ENCODE measurements around the gene FASTK. TPM values are rescaled to one million over a fixed set of nuclear protein-coding genes. Genes with fewer than 3 reads are reported as not detected.

Gene FASTK
- total RNA-seq, 1 donor from 2014 or later: 22.4 TPM

GRCh38 chr7:151125846-151126481, 45.4 kb upstream of the FASTK start:
- Mint-ChIP-seq H3K27ac (no peak overlapping the region), H3K4me3 (peak overlapping the region; percentile 82), H3K4me1 (peaks cover 27% of the 10 kb centered on the region), H3K36me3 (peaks cover 20% of the 10 kb centered on the region), H3K9me3 (no peaks in the 10 kb centered on the region), H3K27me3 (ENCODE audit: insufficient read depth, low read depth) (peaks cover 15% of the 10 kb centered on the region)
- no peak for TF ChIP-seq CTCF (IDR thresholded peaks at IDR 0.05)
- peak; percentile 11 for TF ChIP-seq EZH2phosphoT487 (IDR thresholded peaks at IDR 0.05)
- Histone ChIP-seq H3K79me2 (ENCODE audit: low read depth) (no peaks in the 10 kb centered on the region), H3K9me3 (ENCODE audit: low read depth) (no peaks in the 10 kb centered on the region), H3K27me3 (no peaks in the 10 kb centered on the region), H2AFZ (replicated peaks) (no peak overlapping the region), H3K4me2 (peak overlapping the region; percentile 90), H3K9ac (no peak overlapping the region), H3F3A (ENCODE audit: low read depth) (peaks cover 41% of the 10 kb centered on the region), H3K4me1 (peaks cover 8% of the 10 kb centered on the region), H3K27ac (no peak overlapping the region), H3K4me3 (peak overlapping the region; percentile 54), H4K20me1 (ENCODE audit: low read depth) (peaks cover 59% of the 10 kb centered on the region), H3K36me3 (no peaks in the 10 kb centered on the region)
- DNase-seq (ENCODE audit: low spot score): peak; percentile 80

- Histone ChIP-seq H3F3A (ENCODE audit: low read depth) (peaks cover 41% of the 10 kb centered on the region), H3K27me3 (no peaks in the 10 kb centered on the region), H3K79me2 (ENCODE audit: low read depth) (no peaks in the 10 kb centered on the region), H3K9ac (no peak overlapping the region), H3K27ac (no peak overlapping the region), H3K9me3 (ENCODE audit: low read depth) (no peaks in the 10 kb centered on the region), H3K36me3 (no peaks in the 10 kb centered on the region), H3K4me3 (peak overlapping the region; percentile 54), H3K4me2 (peak overlapping the region; percentile 90), H2AFZ (replicated peaks) (no peak overlapping the region), H4K20me1 (ENCODE audit: low read depth) (peaks cover 64% of the 10 kb centered on the region), H3K4me1 (peaks cover 8% of the 10 kb centered on the region)
- peak overlapping the region; percentile 82 for H3K4me3 Mint-ChIP-seq
- H3K9me3 Mint-ChIP-seq: no peaks in the 10 kb centered on the region
- H3K27me3 Mint-ChIP-seq (ENCODE audit: insufficient read depth, low read depth): peaks cover 15% of the 10 kb centered on the region
- peaks cover 24% of the 10 kb centered on the region for H3K36me3 Mint-ChIP-seq
- peak; percentile 93 for DNase-seq (ENCODE audit: low spot score)
- no peak for TF ChIP-seq EZH2phosphoT487 (IDR thresholded peaks at IDR 0.05)
- TF ChIP-seq CTCF (IDR thresholded peaks at IDR 0.05): peak; percentile 45
- TF ChIP-seq EZH2 (IDR thresholded peaks at IDR 0.05): no peak
- H3K27ac Mint-ChIP-seq: no peak overlapping the region
- peaks cover 27% of the 10 kb centered on the region for H3K4me1 Mint-ChIP-seq
Observed at GRCh38 chr7:151125470-151125845, 44.8 kb upstream of the FASTK start.

- H3K36me3 Mint-ChIP-seq: peaks cover 26% of the 10 kb centered on the region
- H3K4me2 ChIP-seq: peak overlapping the region; percentile 90
- H3K4me3 ChIP-seq: peak overlapping the region; percentile 54
- peaks cover 27% of the 10 kb centered on the region for H3K4me1 Mint-ChIP-seq
- peaks cover 8% of the 10 kb centered on the region for H3K4me1 ChIP-seq
- TF ChIP-seq CTCF (IDR thresholded peaks at IDR 0.05) (no peak), EZH2phosphoT487 (IDR thresholded peaks at IDR 0.05) (no peak), EZH2 (IDR thresholded peaks at IDR 0.05) (no peak)
- no peaks in the 10 kb centered on the region for H3K9me3 ChIP-seq (ENCODE audit: low read depth)
- no peaks in the 10 kb centered on the region for H3K79me2 ChIP-seq (ENCODE audit: low read depth)
- no peaks in the 10 kb centered on the region for H3K27me3 ChIP-seq
- H3K9me3 Mint-ChIP-seq: no peaks in the 10 kb centered on the region
- H3F3A ChIP-seq (ENCODE audit: low read depth): peaks cover 41% of the 10 kb centered on the region
- H2AFZ ChIP-seq (replicated peaks): no peak overlapping the region
- H3K27ac Mint-ChIP-seq: no peak overlapping the region
- no peak overlapping the region for H3K27ac ChIP-seq
- H3K4me3 Mint-ChIP-seq: peak overlapping the region; percentile 82
- H3K36me3 ChIP-seq: no peaks in the 10 kb centered on the region
- no peak for DNase-seq (ENCODE audit: low spot score)
- no peak overlapping the region for H3K9ac ChIP-seq
- peaks cover 70% of the 10 kb centered on the region for H4K20me1 ChIP-seq (ENCODE audit: low read depth)
- H3K27me3 Mint-ChIP-seq (ENCODE audit: insufficient read depth, low read depth): peaks cover 12% of the 10 kb centered on the region
Observed at GRCh38 chr7:151124899-151125399, 44.3 kb upstream of the FASTK start.
